Bronchial epithelial cell (primary cell): ENCODE results near the gene ACAP2. TPM values are rescaled to one million over a fixed set of nuclear protein-coding genes. Genes with fewer than 3 reads are reported as not detected.
"Not testable (repeated sequence)": the region's sequence is repeated elsewhere in the genome, so short reads cannot be mapped to it uniquely, and the experiment has no call there.

Experiments
- DNase-seq: peaks from one replicate; pipeline ENCODE4 v3.0.0-alpha.2; 2010; ENCODE audit warnings: low read depth
- FAIRE-seq: peaks from 2 replicates; lab custom pipeline; 2011; peaks lifted over from hg19 to GRCh38; lab: Jason Lieb, UNC
- H3K27me3 ChIP-seq: 2 replicates; pipeline ENCODE4 v1.5.1; 2011; ENCODE audit warnings: low read length; ENCODE audit not compliant: control insufficient read depth, insufficient read depth
- H3K36me3 ChIP-seq: 2 replicates; pipeline ENCODE4 v1.5.1; 2011; ENCODE audit warnings: low read length; ENCODE audit not compliant: control insufficient read depth, insufficient read depth
- H3K4me3 ChIP-seq: 2 replicates; pipeline ENCODE4 v1.5.1; 2011; ENCODE audit warnings: mild to moderate bottlenecking, low read depth, low read length, control low read depth
- total RNA-seq: library from RNA; depleted of rRNA; stranded (reverse); fragments of >200 nt; gene quantifications from 2 replicates; pipeline ENCODE4 v1.2.1, GENCODE V29; 2014
- TF ChIP-seq, protein P1 (sequence below): IDR thresholded peaks from 2 replicates; pipeline ENCODE4 v1.5.1; 2011; ENCODE audit warnings: mild to moderate bottlenecking, moderate library complexity, low read length, control low read depth, inconsistent platforms; ENCODE audit not compliant: insufficient read depth, severe bottlenecking

The ACAP2 gene
- total RNA-seq, 1 donor from 2014 or later: 51.9 TPM

- no peaks in the 10 kb centered on the region for H3K27me3 ChIP-seq
- DNase-seq (no peak), FAIRE-seq (no peak)
- TF ChIP-seq, protein P1, sequence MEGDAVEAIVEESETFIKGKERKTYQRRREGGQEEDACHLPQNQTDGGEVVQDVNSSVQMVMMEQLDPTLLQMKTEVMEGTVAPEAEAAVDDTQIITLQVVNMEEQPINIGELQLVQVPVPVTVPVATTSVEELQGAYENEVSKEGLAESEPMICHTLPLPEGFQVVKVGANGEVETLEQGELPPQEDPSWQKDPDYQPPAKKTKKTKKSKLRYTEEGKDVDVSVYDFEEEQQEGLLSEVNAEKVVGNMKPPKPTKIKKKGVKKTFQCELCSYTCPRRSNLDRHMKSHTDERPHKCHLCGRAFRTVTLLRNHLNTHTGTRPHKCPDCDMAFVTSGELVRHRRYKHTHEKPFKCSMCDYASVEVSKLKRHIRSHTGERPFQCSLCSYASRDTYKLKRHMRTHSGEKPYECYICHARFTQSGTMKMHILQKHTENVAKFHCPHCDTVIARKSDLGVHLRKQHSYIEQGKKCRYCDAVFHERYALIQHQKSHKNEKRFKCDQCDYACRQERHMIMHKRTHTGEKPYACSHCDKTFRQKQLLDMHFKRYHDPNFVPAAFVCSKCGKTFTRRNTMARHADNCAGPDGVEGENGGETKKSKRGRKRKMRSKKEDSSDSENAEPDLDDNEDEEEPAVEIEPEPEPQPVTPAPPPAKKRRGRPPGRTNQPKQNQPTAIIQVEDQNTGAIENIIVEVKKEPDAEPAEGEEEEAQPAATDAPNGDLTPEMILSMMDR: no peak
- no peaks in the 10 kb centered on the region for H3K36me3 ChIP-seq
- no peak overlapping the region for H3K4me3 ChIP-seq
These were observed 204.2 kb downstream of the ACAP2 start for GRCh38 chr3:195238586-195239118.

DNA sequence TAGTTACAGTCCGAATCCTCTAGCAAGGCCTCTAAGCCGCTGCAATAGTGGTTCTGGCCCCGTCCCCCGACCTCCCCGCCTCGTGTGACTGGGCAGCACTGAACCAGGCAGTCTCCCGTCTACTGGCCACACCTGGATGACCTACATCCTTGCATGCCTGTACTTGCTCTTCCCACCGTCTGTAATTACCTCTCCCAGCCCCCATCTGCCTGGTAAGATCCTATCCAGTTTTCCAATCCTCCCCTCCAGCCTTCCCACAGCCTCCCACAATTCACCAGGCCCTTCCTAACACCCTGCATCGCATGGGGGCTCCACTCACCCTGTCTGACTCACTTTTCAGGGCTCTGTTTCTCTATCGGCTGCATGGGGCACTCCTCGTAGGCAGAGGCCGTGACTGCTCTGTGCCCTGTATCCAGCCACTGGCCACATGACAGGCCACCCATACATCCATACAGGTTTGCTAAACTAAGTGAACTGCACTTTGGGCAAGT is 204.7 kb downstream of the ACAP2 start:
- DNase-seq: peak; percentile 53
- H3K36me3 ChIP-seq: no peaks in the 10 kb centered on the region
- FAIRE-seq: no peak
- no peaks in the 10 kb centered on the region for H3K27me3 ChIP-seq
- TF ChIP-seq, protein P1: no peak
- H3K4me3 ChIP-seq: no peak overlapping the region

DNA sequence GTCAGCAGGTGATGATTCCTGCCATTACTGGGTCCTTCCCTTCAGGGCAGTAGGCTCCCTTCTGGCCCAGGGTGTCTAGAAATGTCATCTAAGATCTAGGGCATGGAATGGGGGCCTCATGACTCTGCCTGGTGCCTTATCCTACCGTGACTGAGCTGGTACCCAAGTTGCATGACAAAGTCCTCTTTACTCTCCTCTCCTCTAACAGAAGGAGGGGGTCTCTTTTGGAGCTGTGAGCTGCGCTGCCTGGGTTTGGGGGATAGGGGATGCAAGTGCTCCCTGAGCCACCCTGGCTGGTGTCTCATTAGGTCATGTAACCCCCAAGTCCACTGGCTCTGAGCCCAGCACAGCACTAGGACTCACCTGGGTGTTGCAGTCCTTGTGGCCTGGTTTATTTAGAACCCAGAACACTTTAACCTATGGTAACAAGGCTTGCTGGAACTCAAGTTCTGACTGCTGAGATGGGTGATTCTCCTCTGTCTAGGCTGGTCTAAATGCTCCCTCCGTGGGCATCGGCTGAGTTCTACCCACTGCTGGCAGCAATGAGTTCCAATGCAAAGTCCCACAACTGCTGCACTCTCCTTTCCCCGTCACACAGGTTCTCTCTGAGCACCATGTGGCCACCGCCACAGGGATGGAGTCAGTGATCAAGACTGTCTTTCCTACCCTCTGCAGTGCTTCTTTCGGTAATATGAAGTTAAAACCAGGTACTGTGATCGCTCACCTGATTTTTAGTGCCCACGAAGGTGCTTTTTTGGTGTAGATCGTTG is 205.8 kb downstream of the ACAP2 start:
- no peaks in the 10 kb centered on the region for H3K36me3 ChIP-seq
- DNase-seq (no peak), FAIRE-seq (no peak)
- H3K4me3 ChIP-seq: no peak overlapping the region
- TF ChIP-seq, protein P1: no peak
- no peaks in the 10 kb centered on the region for H3K27me3 ChIP-seq

- Histone ChIP-seq H3K36me3 (no peaks in the 10 kb centered on the region), H3K27me3 (no peaks in the 10 kb centered on the region), H3K4me3 (no peak overlapping the region)
- TF ChIP-seq, protein P1: no peak
- DNase-seq (no peak), FAIRE-seq (no peak)
These were observed 206.6 kb downstream of the ACAP2 start for GRCh38 chr3:195236076-195236798.

DNA sequence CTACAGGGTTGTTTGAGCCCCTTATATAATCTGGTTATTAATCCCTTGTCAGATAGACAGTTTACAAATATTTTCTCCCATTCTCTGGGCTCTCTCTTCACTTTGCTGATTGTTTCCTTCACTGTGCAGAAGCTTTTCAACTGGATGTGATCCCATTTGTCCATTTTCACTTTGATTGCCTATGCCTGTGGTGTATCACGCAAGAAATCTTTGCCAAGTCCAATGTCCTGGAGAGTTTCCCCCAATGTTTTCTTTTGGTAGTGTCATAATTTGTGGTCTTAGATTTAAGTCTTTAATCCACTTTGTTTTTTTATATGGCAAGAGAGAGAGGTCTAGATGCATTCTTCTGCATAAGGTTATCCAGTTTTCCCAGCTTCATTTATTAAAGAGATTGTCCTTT is 212.6 kb downstream of the ACAP2 start:
- no peaks in the 10 kb centered on the region for H3K27me3 ChIP-seq

DNA sequence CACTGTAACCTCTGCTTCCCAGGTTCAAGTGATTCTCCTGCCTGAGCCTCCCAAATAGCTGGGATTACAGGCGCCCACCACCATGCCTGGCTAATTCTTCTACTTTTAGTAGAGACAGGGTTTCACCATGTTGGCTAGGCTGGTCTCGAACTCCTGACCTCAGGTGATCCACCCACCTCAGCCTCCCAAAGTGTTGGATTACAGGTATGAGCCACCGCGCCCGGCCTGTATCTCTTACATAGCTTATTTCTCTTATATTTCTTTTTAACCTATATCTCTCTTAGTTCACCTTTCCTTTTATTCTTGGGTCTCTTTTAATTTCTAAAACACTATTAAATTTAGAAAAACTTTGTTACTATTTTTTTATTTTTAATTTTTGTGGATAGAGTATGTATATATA is 213.9 kb downstream of the ACAP2 start:
- not testable (repeated sequence) for H3K27me3 ChIP-seq, FAIRE-seq, DNase-seq, H3K4me3 ChIP-seq, H3K36me3 ChIP-seq

More for the DNA sequence above, 212.6 kb downstream of the ACAP2 start:
- no peak for FAIRE-seq
- no peak overlapping the region for H3K4me3 ChIP-seq
- no peak for DNase-seq
- TF ChIP-seq, protein P1: no peak
- H3K36me3 ChIP-seq: peaks cover under 1% of the 10 kb centered on the region
